GM21619 (cell line): ENCODE measurements around the gene RBM33.
"Not testable (repeated sequence)": the region's sequence is repeated elsewhere in the genome, so short reads cannot be mapped to it uniquely, and the experiment has no call there.

ENCODE experiments used
- ATAC-seq: cut with Tn5 transposase; IDR thresholded peaks from one replicate; pipeline ENCODE4 v1.9.1; 2021; ENCODE audit not compliant: unreplicated experiment

The RBM33 gene

DNA sequence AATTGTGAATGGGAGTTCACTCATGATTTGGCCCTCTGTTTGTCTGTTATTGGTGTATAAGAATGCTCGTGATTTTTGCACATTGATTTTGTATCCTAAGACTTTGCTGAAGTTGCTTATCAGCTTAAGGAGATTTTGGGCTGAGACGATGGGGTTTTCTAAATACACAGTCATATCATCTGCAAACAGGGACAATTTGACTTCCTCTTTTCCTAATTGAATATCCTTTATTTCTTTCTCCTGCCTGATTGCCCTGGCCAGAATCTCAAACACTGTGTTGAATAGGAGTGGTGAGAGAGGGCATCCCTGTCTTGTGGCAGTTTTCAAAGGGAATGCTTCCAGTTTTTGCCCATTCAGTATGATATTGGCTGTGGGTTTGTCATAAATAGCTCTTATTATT lies 43.8 kb downstream of the RBM33 start:
- ATAC-seq: not testable (repeated sequence)

- not testable (repeated sequence) for ATAC-seq
Measured at GRCh38 chr7:155690655-155691054, 46.2 kb downstream of the RBM33 start.

- no peak for ATAC-seq
Measured at GRCh38 chr7:155692317-155692716, 47.9 kb downstream of the RBM33 start.

GRCh38 chr7:155693826-155694225 lies 49.4 kb downstream of the RBM33 start:
- no peak for ATAC-seq

GRCh38 chr7:155694851-155695250 lies 50.4 kb downstream of the RBM33 start:
- no peak for ATAC-seq

GRCh38 chr7:155696747-155697146 lies 52.3 kb downstream of the RBM33 start:
- no peak for ATAC-seq

GRCh38 chr7:155698633-155699032 lies 54.2 kb downstream of the RBM33 start:
- no peak for ATAC-seq

DNA sequence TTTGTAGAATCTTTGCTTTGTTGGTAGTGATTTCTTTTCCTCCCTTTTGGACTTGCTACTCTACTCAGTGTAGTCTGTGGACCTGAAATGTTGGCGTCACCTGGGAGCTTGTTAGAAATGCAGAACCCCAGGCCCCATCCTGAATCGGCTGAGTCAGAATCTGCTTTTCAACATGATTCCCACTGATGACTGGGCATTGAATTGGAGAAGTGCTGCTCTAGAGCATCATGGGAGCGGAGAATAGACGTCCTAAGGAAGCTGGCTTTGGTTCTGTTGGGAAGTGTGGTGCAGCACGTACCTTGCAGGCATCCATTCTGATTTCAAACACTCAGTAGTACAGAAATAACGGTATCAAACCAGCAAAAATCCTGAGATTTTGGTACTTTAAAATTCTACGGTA lies 54.7 kb downstream of the RBM33 start:
- ATAC-seq: no peak

DNA sequence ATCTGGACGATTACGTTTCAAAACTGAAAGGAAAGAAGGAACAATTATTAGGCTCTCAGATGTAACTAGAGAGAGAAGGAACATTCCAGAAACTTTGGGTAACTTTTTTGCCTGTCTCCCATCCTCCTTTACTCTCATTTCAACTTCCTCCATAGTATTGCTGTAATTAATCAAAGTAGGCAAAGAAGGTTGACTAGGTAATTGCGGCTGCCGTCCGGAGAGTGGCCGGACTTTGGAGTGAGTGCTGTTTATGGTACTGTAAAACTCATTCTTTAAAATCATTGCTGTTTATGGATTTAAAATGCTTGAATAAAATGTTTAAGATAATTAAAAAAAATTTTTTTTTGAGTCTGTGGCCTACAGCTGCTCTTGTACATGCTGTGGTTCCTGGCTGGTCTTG lies 56.4 kb downstream of the RBM33 start:
- no peak for ATAC-seq

DNA sequence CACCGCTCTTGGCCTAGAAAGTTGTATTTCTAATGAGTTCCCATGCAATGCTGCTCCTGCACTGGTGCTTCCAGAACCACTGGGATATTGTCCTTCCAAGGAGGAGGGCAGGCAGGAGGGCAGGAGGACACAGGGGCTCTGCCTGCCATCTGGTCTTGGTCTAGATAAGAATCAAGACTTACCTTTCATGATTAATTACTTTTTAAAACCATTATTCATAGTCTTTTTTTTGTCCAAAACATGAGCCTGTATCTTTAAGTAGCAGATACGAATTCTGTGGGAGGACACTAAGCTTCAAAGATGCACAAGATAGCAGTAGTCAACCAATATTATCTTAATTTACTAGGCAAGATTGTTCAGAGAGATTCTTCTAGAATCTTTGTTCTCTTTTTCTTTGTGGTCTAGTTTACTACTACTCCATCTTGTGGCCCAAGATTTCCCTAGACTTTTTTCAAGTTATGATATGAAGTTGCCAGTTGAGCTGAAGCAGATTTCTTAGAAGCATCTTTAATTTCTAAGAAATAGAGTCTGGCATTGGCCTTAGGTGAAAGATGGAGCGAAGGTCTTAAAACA lies 57.6 kb downstream of the RBM33 start:
- no peak for ATAC-seq

DNA sequence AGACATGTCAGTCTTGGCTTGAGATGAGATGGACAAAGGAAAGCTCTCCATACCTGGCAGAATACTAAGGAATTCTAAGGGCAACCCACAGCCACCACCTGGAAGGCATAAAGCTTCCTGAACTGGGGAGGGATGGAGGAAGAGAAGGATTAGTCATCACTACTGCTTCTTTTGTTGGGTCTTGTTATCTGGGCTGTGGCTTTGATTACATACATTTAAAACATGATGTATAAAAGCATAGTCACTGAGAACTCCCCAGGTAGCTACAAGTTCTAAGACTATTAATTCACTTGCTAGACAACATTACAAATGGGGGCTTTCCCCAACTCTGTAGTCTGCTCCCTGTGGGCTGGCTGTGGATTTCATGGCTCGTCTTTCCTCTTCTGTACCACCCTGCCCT lies 58.2 kb downstream of the RBM33 start:
- ATAC-seq: no peak

GRCh38 chr7:155705623-155706360 lies 61.3 kb downstream of the RBM33 start:
- ATAC-seq: no peak

- ATAC-seq: no peak
Measured at GRCh38 chr7:155706376-155706775, 61.9 kb downstream of the RBM33 start.

DNA sequence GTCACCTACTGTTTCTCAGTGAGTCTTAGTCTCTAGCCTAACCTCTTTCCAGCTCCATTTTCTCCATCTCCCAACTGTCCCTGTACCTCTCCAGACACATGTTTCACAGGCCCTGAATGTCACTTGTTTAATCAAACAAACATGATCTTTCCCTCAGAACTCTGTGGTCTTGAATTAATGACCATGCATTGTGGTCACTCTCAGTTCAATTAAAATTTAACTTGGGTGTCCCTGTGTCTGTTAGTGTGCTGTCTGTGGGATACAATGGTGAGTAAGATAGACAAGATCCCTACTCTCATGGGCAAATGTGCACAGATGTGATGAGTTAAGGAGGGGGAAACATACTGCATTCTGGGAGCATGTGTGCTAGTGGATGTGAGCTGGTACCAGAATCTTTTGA lies 65.0 kb downstream of the RBM33 start:
- ATAC-seq: peak; percentile 64

- ATAC-seq: no peak
Measured at GRCh38 chr7:155710031-155710430, 65.6 kb downstream of the RBM33 start.

DNA sequence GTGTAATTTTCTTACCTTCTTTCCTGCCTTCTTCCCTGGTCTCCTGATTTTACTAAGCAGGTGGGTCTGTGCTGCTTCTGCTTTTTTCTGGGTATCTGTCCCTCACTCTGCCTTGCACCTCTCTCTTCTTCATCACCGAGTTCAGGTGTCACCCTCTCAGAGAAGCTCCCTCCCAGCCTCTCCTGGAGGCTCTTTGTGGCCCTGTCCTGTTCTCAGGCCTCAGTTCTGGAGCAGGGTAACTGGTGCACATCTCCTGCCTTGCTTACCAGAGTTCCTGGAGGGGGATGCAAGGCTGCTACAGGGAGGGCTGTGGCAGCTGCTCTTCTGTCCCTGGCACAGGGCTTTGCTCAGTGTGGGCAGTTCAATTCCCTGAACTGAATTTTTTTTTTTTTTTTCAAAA lies 66.1 kb downstream of the RBM33 start:
- peak; percentile 72 for ATAC-seq

GRCh38 chr7:155711081-155711480 lies 66.6 kb downstream of the RBM33 start:
- no peak for ATAC-seq

GRCh38 chr7:155713384-155713783 lies 68.9 kb downstream of the RBM33 start:
- no peak for ATAC-seq

GRCh38 chr7:155714702-155715101 lies 70.2 kb downstream of the RBM33 start:
- no peak for ATAC-seq

DNA sequence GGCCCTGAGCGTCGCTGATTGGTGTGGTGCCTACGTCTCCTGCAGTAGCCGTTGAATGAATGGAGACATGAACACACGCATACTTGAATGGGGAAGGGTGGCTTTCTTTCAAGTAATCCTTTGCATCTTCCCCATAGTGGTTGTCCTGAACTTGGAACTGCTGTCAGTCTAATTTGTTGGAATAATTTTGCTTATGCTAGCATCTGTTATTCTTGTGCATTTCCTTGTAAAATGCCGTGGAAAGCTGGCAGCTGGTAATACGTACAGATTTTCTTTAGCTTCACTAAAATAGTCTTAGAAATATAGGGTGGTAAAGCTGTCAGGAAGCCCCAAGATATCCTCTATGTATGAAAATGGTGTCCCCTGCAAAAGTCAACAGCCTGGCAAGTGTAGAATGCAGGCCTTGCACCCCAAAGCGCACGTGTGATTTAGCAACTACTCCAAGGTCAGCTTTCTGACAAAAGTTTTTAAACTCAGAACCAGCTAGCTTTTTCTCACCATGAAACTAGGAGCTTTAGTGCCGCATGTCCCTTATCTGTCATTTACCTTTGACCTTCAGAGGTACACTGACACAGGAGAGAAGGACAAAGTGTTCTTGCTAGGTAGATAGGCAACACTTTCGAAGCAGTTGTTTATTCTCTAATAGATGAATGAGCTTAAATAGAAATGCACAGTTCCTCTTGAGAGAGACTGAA lies 70.8 kb downstream of the RBM33 start:
- ATAC-seq: no peak

GRCh38 chr7:155717010-155717744 lies 72.7 kb downstream of the RBM33 start:
- ATAC-seq: no peak

DNA sequence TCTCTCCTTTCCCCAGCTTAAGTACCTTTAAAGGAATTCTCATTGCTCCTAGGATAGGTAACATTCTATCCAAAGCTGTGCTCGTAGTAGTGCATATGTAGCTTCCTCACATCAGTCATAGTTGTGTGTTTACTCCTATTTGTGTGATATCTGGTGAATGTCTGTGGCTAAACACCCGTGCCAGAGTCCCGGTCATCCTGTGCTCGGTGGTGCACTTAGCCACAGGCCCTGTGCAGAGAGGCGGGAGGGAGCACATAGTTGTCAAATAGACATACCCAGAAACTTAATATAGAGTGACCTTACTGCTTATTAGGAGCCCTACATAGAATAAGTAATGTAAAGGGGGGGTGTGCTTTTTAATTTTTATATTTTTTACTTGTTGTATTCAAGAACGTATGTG lies 76.6 kb downstream of the RBM33 start:
- no peak for ATAC-seq
